ENCODE data around the gene ZBED4. TPM values are rescaled to one million over a fixed set of nuclear protein-coding genes. Genes with fewer than 3 reads are reported as not detected.
A peak's percentile ranks its signal among the peaks of the same experiment; 100 is the strongest.

ZBED4 gene
- total and polyA plus RNA-seq, 4 experiments from 2014 or later, result 6.7 to 18.6 (median 13.9) TPM

- peaks cover 27 to 57% (median 38%) of the 10 kb centered on the region in 4 donors for H3K4me1 Mint-ChIP-seq
- Histone ChIP-seq H3K4me1 (ENCODE audit: insufficient read depth, low read length) (peaks cover 58% of the 10 kb centered on the region), H3K27ac (ENCODE audit: low read depth, low read length) (peak overlapping the region; percentile 36), H3K36me3 (ENCODE audit: insufficient read depth, low read length) (no peaks in the 10 kb centered on the region), H3K9me3 (ENCODE audit: control insufficient read depth in 1 of 2, low read length in 2 of 2) (no peaks in the 10 kb centered on the region), H3K27me3 (ENCODE audit: insufficient read depth, low read length) (no peaks in the 10 kb centered on the region), H3K4me3 (ENCODE audit: low read length in 2 of 2) (no peak overlapping the region)
- intact Hi-C loops (cut with micrococcal nuclease), result loop anchor here (1.0 to 10.0 kb wide), 3 partner anchors 63 to 279 kb away; partner anchors contain the start of gene TRABD
- POLR2A ChIA-PET (ENCODE audit: partially characterized antibody), result interaction anchor here (0.9 to 5.2 kb wide), 6 partner anchors 12 to 100 kb away, joined by 3 to 54 read pairs (median 8); partner anchors contain the start of genes ALG12, CRELD2 and PIM3
- no peaks in the 10 kb centered on the region for H3K9me3 Mint-ChIP-seq
- H3K36me3 Mint-ChIP-seq, result peaks cover 0 to 9% of the 10 kb centered on the region in 2 donors
- no peaks in the 10 kb centered on the region for H3K27me3 Mint-ChIP-seq
- CTCF ChIA-PET (ENCODE audit: partially characterized antibody), result interaction anchor here (1.0 to 4.6 kb wide), 10 partner anchors 10 to 163 kb away, joined by 3 to 56 read pairs (median 6); no protein-coding TSS in a partner anchor
- peak overlapping the region in 5 of 7 donors; percentile 24 to 91 (median 76) for H3K27ac Mint-ChIP-seq
- DNase-seq, result no peak
- peak overlapping the region in 4 of 8 donors; percentile 17 to 69 (median 28) for H3K4me3 Mint-ChIP-seq
These were observed 76.4 kb downstream of the ZBED4 start for GRCh38 chr22:49929994-49930575.

- Histone ChIP-seq H3K4me3 (ENCODE audit: low read length in 2 of 2) (no peak overlapping the region), H3K4me1 (ENCODE audit: insufficient read depth, low read length) (peaks cover 51% of the 10 kb centered on the region), H3K36me3 (ENCODE audit: insufficient read depth, low read length) (no peaks in the 10 kb centered on the region), H3K9me3 (ENCODE audit: control insufficient read depth in 1 of 2, low read length in 2 of 2) (no peaks in the 10 kb centered on the region), H3K27ac (ENCODE audit: low read depth, low read length) (no peak overlapping the region), H3K27me3 (ENCODE audit: insufficient read depth, low read length) (no peaks in the 10 kb centered on the region)
- Mint-ChIP-seq H3K4me3 (peak overlapping the region; percentile 9 to 80 (median 58)), H3K4me1 (peaks cover 20 to 50% (median 31%) of the 10 kb centered on the region in 4 donors), H3K27ac (peak overlapping the region; percentile 54 to 93 (median 88)), H3K27me3 (no peaks in the 10 kb centered on the region), H3K36me3 (peaks cover 0 to 3% of the 10 kb centered on the region in 2 donors), H3K9me3 (no peaks in the 10 kb centered on the region)
- intact Hi-C loops (cut with micrococcal nuclease), result loop anchor here (1.0 to 10.0 kb wide), 2 partner anchors 99 to 254 kb away; partner anchors contain the start of gene TRABD
- CTCF ChIA-PET (ENCODE audit: partially characterized antibody), result interaction anchor here (0.7 to 4.6 kb wide), 13 partner anchors 16 to 164 kb away, joined by 3 to 56 read pairs (median 6); no protein-coding TSS in a partner anchor
- POLR2A ChIA-PET (ENCODE audit: partially characterized antibody), result interaction anchor here (1.3 to 5.2 kb wide), 5 partner anchors 13 to 99 kb away, joined by 5 to 54 read pairs (median 11); partner anchors contain the start of genes ALG12, CRELD2 and PIM3
- peak in 3 of 5 donors; percentile 30 to 45 (median 40) for DNase-seq
These were observed 77.2 kb downstream of the ZBED4 start for GRCh38 chr22:49930596-49931412.

GRCh38 chr22:49933236-49934159 lies 79.9 kb downstream of the ZBED4 start:
- Mint-ChIP-seq H3K9me3 (no peaks in the 10 kb centered on the region), H3K36me3 (peaks cover 0 to 3% of the 10 kb centered on the region in 2 donors), H3K27me3 (no peaks in the 10 kb centered on the region), H3K27ac (peak overlapping the region; percentile 89 to 96 (median 92)), H3K4me1 (peaks cover 14 to 47% (median 27%) of the 10 kb centered on the region in 4 donors), H3K4me3 (peak overlapping the region; percentile 15 to 81 (median 58))
- no peaks in the 10 kb centered on the region for H3K9me3 ChIP-seq (ENCODE audit: control insufficient read depth in 1 of 2, low read length in 2 of 2)
- intact Hi-C loops (cut with micrococcal nuclease), result loop anchor here (10.0 kb wide), 1 partner anchor 251 kb away; the partner anchor contains the start of gene TRABD
- no peaks in the 10 kb centered on the region for H3K27me3 ChIP-seq (ENCODE audit: insufficient read depth, low read length)
- no peak overlapping the region for H3K4me3 ChIP-seq (ENCODE audit: low read length in 2 of 2)
- peaks cover 58% of the 10 kb centered on the region for H3K4me1 ChIP-seq (ENCODE audit: insufficient read depth, low read length)
- no peak for DNase-seq
- peak overlapping the region; percentile 88 for H3K27ac ChIP-seq (ENCODE audit: low read depth, low read length)
- ChIA-PET POLR2A (ENCODE audit: partially characterized antibody) (interaction anchor here (1.2 to 5.2 kb wide), 3 partner anchors 11 to 97 kb away, joined by 3 to 54 read pairs (median 3); partner anchors contain the start of gene PIM3), CTCF (ENCODE audit: partially characterized antibody) (interaction anchor here (1.1 to 4.6 kb wide), 4 partner anchors 45 to 97 kb away, joined by 3 to 56 read pairs (median 5); no protein-coding TSS in a partner anchor)
- no peaks in the 10 kb centered on the region for H3K36me3 ChIP-seq (ENCODE audit: insufficient read depth, low read length)

DNA sequence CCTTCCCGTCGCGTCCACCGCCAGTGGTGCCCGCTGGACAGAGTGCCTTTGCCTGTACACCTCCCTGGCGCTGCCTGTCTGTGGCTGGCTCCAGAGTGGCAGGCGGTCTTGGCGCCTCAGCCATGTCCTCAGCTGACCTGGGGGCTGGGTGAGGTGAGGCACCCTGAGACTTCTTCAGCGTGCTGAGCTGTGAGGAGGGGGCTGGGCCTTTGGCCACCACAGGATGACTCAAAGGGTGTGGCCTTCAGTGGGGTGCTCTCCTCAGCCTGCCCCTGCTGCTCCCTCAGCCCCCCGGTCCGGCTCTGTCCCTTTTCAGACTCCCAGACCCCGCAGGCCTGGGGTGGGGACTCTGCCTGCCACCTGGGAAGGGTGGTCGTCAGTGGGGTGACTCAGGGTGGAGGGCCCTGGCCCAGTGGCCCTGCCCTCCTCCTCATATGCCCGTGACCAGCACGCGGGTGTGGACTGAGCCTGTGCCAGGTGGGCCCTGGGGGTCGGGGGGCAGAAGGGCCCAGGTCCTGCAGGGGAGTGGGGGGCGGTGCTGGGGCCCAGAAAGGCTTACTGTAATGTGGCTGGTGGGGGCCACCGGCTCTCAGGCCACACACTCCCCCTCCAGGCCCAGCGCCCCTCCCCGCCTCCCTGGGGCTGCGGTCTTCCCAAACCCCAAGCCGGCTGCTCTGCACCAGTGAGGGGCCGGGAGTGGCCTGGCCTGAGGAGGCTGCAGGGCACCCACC lies 80.7 kb downstream of the ZBED4 start:
- H3K27me3 ChIP-seq (ENCODE audit: insufficient read depth, low read length), result no peaks in the 10 kb centered on the region
- peak in 4 of 5 donors; percentile 33 to 78 (median 46) for DNase-seq
- H3K27me3 Mint-ChIP-seq, result no peaks in the 10 kb centered on the region
- peaks cover 14 to 50% (median 27%) of the 10 kb centered on the region in 4 donors for H3K4me1 Mint-ChIP-seq
- no peaks in the 10 kb centered on the region for H3K9me3 Mint-ChIP-seq
- no peaks in the 10 kb centered on the region for H3K36me3 ChIP-seq (ENCODE audit: insufficient read depth, low read length)
- intact Hi-C loops (cut with micrococcal nuclease), result loop anchor here (10.0 kb wide), 1 partner anchor 250 kb away; the partner anchor contains the start of gene TRABD
- H3K4me3 ChIP-seq (ENCODE audit: low read length in 2 of 2), result peak overlapping the region in 1 of 2 donors; percentile 18
- H3K27ac ChIP-seq (ENCODE audit: low read depth, low read length), result peak overlapping the region; percentile 88
- ChIA-PET POLR2A (ENCODE audit: partially characterized antibody) (interaction anchor here (1.3 to 5.2 kb wide), 2 partner anchors 10 to 27 kb away, joined by 3 to 54 read pairs; partner anchors contain the start of gene PIM3), CTCF (ENCODE audit: partially characterized antibody) (interaction anchor here (4.6 kb wide), 1 partner anchor 96 kb away, joined by 56 read pairs; no protein-coding TSS in a partner anchor)
- peak overlapping the region in 4 of 8 donors; percentile 27 to 72 (median 45) for H3K4me3 Mint-ChIP-seq
- H3K36me3 Mint-ChIP-seq, result peaks cover 0 to 3% of the 10 kb centered on the region in 2 donors
- peak overlapping the region in 6 of 7 donors; percentile 17 to 96 (median 79) for H3K27ac Mint-ChIP-seq
- peaks cover 58% of the 10 kb centered on the region for H3K4me1 ChIP-seq (ENCODE audit: insufficient read depth, low read length)
- H3K9me3 ChIP-seq (ENCODE audit: control insufficient read depth in 1 of 2, low read length in 2 of 2), result no peaks in the 10 kb centered on the region

- POLR2A ChIA-PET (ENCODE audit: partially characterized antibody), result interaction anchor here (1.8 to 3.2 kb wide), 2 partner anchors 27 to 36 kb away, joined by 14 to 80 read pairs; partner anchors contain the start of gene PIM3
- Mint-ChIP-seq H3K27ac (peak overlapping the region in 6 of 7 donors; percentile 48 to 96 (median 63)), H3K27me3 (no peaks in the 10 kb centered on the region), H3K36me3 (peaks cover 0 to 3% of the 10 kb centered on the region in 2 donors), H3K4me3 (peak overlapping the region in 4 of 8 donors; percentile 6 to 72 (median 27)), H3K9me3 (no peaks in the 10 kb centered on the region), H3K4me1 (peaks cover 14 to 49% (median 26%) of the 10 kb centered on the region in 4 donors)
- Histone ChIP-seq H3K27me3 (ENCODE audit: insufficient read depth, low read length) (no peaks in the 10 kb centered on the region), H3K4me1 (ENCODE audit: insufficient read depth, low read length) (peaks cover 58% of the 10 kb centered on the region), H3K4me3 (ENCODE audit: low read length in 2 of 2) (peak overlapping the region in 1 of 2 donors; percentile 18), H3K27ac (ENCODE audit: low read depth, low read length) (peak overlapping the region; percentile 88), H3K36me3 (ENCODE audit: insufficient read depth, low read length) (no peaks in the 10 kb centered on the region), H3K9me3 (ENCODE audit: control insufficient read depth in 1 of 2, low read length in 2 of 2) (no peaks in the 10 kb centered on the region)
- peak; percentile 77 to 86 (median 81) for DNase-seq
- CTCF ChIA-PET (ENCODE audit: partially characterized antibody), result no interaction called here
- intact Hi-C loops (cut with micrococcal nuclease), result loop anchor here (10.0 kb wide), 1 partner anchor 250 kb away; the partner anchor contains the start of gene TRABD
These were observed 81.4 kb downstream of the ZBED4 start for GRCh38 chr22:49934891-49935557.

Data from CD4-positive, alpha-beta memory T cell (primary cell).